ENCODE measurements around the gene RBM33.

- TF ChIP-seq ZNF274 (IDR thresholded peaks at IDR 0.05; ENCODE audit: low read depth, low read length) (no peak), SUZ12 (IDR thresholded peaks at IDR 0.05; ENCODE audit: extremely low read depth, insufficient read depth, insufficient read length) (no peak)
These were observed 8.6 kb upstream of the RBM33 start for GRCh38 chr7:155635817-155636216.

All from NT2/D1 (cell line).